K562 (cell line): ENCODE data around the gene KXD1. TPM values are rescaled to one million over a fixed set of nuclear protein-coding genes. Genes with fewer than 3 reads are reported as not detected.
A peak's percentile ranks its signal among the peaks of the same experiment; 100 is the strongest.

ENCODE experiments used
- EP400 ChIP-seq: fragments of 450-650 bp; IDR thresholded peaks from 2 replicates; pipeline ENCODE4 v1.6.1; 2017; ENCODE audit warnings: antibody characterized with exemption, mild to moderate bottlenecking, moderate library complexity
- HOXB6 ChIP-seq: fragments of 250-450 bp; sonication (Bioruptor Pico); IDR thresholded peaks from 2 replicates; pipeline ENCODE4 v1.5.1; 2022; ENCODE audit warnings: mild to moderate bottlenecking, borderline replicate concordance
- MXI1 ChIP-seq: IDR thresholded peaks from 2 replicates; pipeline ENCODE4 v1.6.1; 2011; ENCODE audit warnings: low read depth, mild to moderate bottlenecking, improper control_type of control experiment, low read length
- MYC ChIP-seq, 2 experiments: fragments of 250-450 bp in 1 of 2; sonication (Bioruptor Pico) in 1 of 2; IDR thresholded peaks; 2 replicates each; pipeline versions ENCODE4 v1.5.1 to v1.6.1; 2012 to 2021; ENCODE audit warnings: low read depth in 2 of 2, borderline replicate concordance in 1 of 2, improper control_type of control experiment in 1 of 2, low read length in 1 of 2, mild to moderate bottlenecking in 1 of 2, moderate library complexity in 1 of 2
- NFYB ChIP-seq: IDR thresholded peaks from 2 replicates; pipeline ENCODE4 v1.6.1; 2011; ENCODE audit warnings: mild to moderate bottlenecking, moderate library complexity; ENCODE audit not compliant: insufficient read length; ENCODE audit errors: extremely low read depth
- RBFOX2 ChIP-seq: fragments of 200-400 bp; formaldehyde crosslinking; IDR thresholded peaks from 2 replicates; pipeline ENCODE4 v1.6.1; 2017; ENCODE audit warnings: low read depth, mild to moderate bottlenecking, low read length, moderate library complexity
- ZNF407 ChIP-seq: fragments of 450-650 bp; IDR thresholded peaks from 2 replicates; pipeline ENCODE4 v1.6.1; 2016; ENCODE audit warnings: low read depth
- ZNF431 ChIP-seq: sonication (generic); formaldehyde crosslinking; IDR thresholded peaks from 2 replicates; pipeline ENCODE4 v1.8.0; 2022; ENCODE audit warnings: mild to moderate bottlenecking, missing genetic modification reagents
- ZNF778 ChIP-seq: fragments of 450-650 bp; formaldehyde crosslinking; IDR thresholded peaks from 2 replicates; pipeline ENCODE4 v1.4.0; 2020; ENCODE audit warnings: mild to moderate bottlenecking, moderate library complexity
- polyA plus RNA-seq, 8 experiments: library from polyadenylated mRNA; depleted of rRNA in 4 of 8; stranded (reverse) in 5 of 8; unstranded in 3 of 8; fragments of >200 nt; fragmentation: Nextera tagmentation in 2 of 8; fragmentation: Illumina TruSeq in 1 of 8; extraction: Ambion mirVana in 2 of 8; extraction: Trizol in 1 of 8; gene quantifications; 2 replicates each; pipeline versions ENCODE4 v1.2.1 to v1.2.3, GENCODE V29; 2011 to 2014; ENCODE audit warnings: inconsistent platforms in 1 of 8, missing spikeins in 1 of 8
- total RNA-seq, 7 experiments: library from RNA; depleted of rRNA in 6 of 7; stranded (reverse); fragments of >200 nt in 6 of 7; fragmentation: Illumina TruSeq in 2 of 7; extraction: Trizol in 2 of 7; gene quantifications; 2 replicates each; pipeline versions ENCODE4 v1.2.1 to v1.2.3, GENCODE V29; 2011 to 2021; ENCODE audit warnings: low replicate concordance in 1 of 7
- TF ChIP-seq, protein P1 (sequence below): fragments of 250-450 bp; sonication (Bioruptor Pico); IDR thresholded peaks from 2 replicates; pipeline ENCODE4 v1.4.0; 2020; ENCODE audit warnings: borderline replicate concordance
- TF ChIP-seq, protein P2 (sequence below): fragments of 200-400 bp; formaldehyde crosslinking; IDR thresholded peaks from 2 replicates; pipeline ENCODE4 v1.6.1; 2017; ENCODE audit warnings: mild to moderate bottlenecking, low read depth, low read length, moderate library complexity
- TF ChIP-seq, protein P3 (sequence below): sonication (generic); formaldehyde crosslinking; IDR thresholded peaks from 2 replicates; pipeline ENCODE4 v1.8.1; 2023; ENCODE audit warnings: mild to moderate bottlenecking, missing genetic modification reagents

Gene KXD1
- total and polyA plus RNA-seq, 9 of the 15 experiments (the other 6 are each of a cell fraction or from before 2014, with no cell fraction given): 21.9 to 210 (median 118) TPM

- no peak for TF ChIP-seq ZNF407
- no peak for TF ChIP-seq ZNF778
- TF ChIP-seq RBFOX2: peak; percentile 31; the same call in 1 of the 2 replicates
- TF ChIP-seq EP400: peak; percentile 43; the same call in 1 of the 2 replicates
- TF ChIP-seq, protein P1, sequence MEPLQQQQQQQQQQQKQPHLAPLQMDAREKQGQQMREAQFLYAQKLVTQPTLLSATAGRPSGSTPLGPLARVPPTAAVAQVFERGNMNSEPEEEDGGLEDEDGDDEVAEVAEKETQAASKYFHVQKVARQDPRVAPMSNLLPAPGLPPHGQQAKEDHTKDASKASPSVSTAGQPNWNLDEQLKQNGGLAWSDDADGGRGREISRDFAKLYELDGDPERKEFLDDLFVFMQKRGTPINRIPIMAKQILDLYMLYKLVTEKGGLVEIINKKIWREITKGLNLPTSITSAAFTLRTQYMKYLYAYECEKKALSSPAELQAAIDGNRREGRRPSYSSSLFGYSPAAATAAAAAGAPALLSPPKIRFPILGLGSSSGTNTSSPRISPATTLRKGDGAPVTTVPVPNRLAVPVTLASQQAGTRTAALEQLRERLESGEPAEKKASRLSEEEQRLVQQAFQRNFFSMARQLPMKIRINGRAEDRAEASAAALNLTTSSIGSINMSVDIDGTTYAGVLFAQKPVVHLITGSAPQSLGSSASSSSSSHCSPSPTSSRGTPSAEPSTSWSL (CRISPR knock-in tag): no peak
- TF ChIP-seq HOXB6 (CRISPR knock-in tag): no peak
- peak; percentile 56; the same call in 1 of the 2 replicates for TF ChIP-seq MXI1
- TF ChIP-seq, protein P2, sequence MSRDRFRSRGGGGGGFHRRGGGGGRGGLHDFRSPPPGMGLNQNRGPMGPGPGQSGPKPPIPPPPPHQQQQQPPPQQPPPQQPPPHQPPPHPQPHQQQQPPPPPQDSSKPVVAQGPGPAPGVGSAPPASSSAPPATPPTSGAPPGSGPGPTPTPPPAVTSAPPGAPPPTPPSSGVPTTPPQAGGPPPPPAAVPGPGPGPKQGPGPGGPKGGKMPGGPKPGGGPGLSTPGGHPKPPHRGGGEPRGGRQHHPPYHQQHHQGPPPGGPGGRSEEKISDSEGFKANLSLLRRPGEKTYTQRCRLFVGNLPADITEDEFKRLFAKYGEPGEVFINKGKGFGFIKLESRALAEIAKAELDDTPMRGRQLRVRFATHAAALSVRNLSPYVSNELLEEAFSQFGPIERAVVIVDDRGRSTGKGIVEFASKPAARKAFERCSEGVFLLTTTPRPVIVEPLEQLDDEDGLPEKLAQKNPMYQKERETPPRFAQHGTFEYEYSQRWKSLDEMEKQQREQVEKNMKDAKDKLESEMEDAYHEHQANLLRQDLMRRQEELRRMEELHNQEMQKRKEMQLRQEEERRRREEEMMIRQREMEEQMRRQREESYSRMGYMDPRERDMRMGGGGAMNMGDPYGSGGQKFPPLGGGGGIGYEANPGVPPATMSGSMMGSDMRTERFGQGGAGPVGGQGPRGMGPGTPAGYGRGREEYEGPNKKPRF: no peak
- TF ChIP-seq ZNF431: no peak
- TF ChIP-seq, protein P3, sequence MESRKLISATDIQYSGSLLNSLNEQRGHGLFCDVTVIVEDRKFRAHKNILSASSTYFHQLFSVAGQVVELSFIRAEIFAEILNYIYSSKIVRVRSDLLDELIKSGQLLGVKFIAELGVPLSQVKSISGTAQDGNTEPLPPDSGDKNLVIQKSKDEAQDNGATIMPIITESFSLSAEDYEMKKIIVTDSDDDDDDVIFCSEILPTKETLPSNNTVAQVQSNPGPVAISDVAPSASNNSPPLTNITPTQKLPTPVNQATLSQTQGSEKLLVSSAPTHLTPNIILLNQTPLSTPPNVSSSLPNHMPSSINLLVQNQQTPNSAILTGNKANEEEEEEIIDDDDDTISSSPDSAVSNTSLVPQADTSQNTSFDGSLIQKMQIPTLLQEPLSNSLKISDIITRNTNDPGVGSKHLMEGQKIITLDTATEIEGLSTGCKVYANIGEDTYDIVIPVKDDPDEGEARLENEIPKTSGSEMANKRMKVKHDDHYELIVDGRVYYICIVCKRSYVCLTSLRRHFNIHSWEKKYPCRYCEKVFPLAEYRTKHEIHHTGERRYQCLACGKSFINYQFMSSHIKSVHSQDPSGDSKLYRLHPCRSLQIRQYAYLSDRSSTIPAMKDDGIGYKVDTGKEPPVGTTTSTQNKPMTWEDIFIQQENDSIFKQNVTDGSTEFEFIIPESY (CRISPR knock-in tag): no peak
- peak; percentile 79 for TF ChIP-seq MYC (IDR thresholded peaks at IDR 0.05; ENCODE audit: low read depth, low read length)
- no peak for TF ChIP-seq MYC (CRISPR knock-in tag; IDR thresholded peaks at IDR 0.05; ENCODE audit: borderline replicate concordance, low read depth)
- no peak for TF ChIP-seq NFYB
Observed at GRCh38 chr19:18522124-18522861, 35.4 kb upstream of the KXD1 start (continued).
